H9 (cell line): ENCODE data around the gene PRLHR. TPM values are rescaled to one million over a fixed set of nuclear protein-coding genes. Genes with fewer than 3 reads are reported as not detected.

Experiments used
- DNase-seq: peaks from one replicate; pipeline ENCODE4 v3.0.0-alpha.2; 2017
- H2AFZ ChIP-seq: one replicate; pipeline ENCODE4 v1.6.1; 2013; ENCODE audit warnings: mild to moderate bottlenecking, low read length, control low read depth, moderate library complexity
- H2AK5ac ChIP-seq: 2 replicates; pipeline ENCODE4 v1.6.1; 2013; ENCODE audit warnings: low read length, control low read depth, mixed read lengths; ENCODE audit not compliant: insufficient read length
- H2BK120ac ChIP-seq: one replicate; pipeline ENCODE4 v1.6.1; 2013; ENCODE audit warnings: low read depth, mild to moderate bottlenecking, low read length, control low read depth, inconsistent platforms; ENCODE audit not compliant: poor library complexity, severe bottlenecking
- H2BK12ac ChIP-seq: 2 replicates; pipeline ENCODE4 v1.6.1; 2013; ENCODE audit warnings: low read length, control low read depth, mixed read lengths, low read depth; ENCODE audit not compliant: insufficient read length
- H2BK15ac ChIP-seq: 2 replicates; pipeline ENCODE4 v1.6.1; 2013; ENCODE audit warnings: low read depth, low read length, control low read depth
- H2BK20ac ChIP-seq: one replicate; pipeline ENCODE4 v1.6.1; 2013; ENCODE audit warnings: low read depth, mild to moderate bottlenecking, low read length, control low read depth, inconsistent platforms; ENCODE audit not compliant: poor library complexity, severe bottlenecking
- H2BK5ac ChIP-seq: 2 replicates; pipeline ENCODE4 v1.6.1; 2013; ENCODE audit warnings: low read length, control low read depth, mixed read lengths; ENCODE audit not compliant: insufficient read length
- H3K14ac ChIP-seq: 2 replicates; pipeline ENCODE4 v1.6.1; 2013; ENCODE audit warnings: low read length, control low read depth; ENCODE audit not compliant: insufficient read depth
- H3K18ac ChIP-seq: 2 replicates; pipeline ENCODE4 v1.6.1; 2013; ENCODE audit warnings: low read depth, mild to moderate bottlenecking, mixed read lengths, low read length, control low read depth; ENCODE audit not compliant: insufficient read length
- H3K23ac ChIP-seq: 2 replicates; pipeline ENCODE4 v1.6.1; 2013; ENCODE audit warnings: low read length, control low read depth, mixed read lengths, low read depth; ENCODE audit not compliant: insufficient read length
- H3K23me2 ChIP-seq: 2 replicates; pipeline ENCODE4 v1.6.1; 2013; ENCODE audit warnings: low read depth, mild to moderate bottlenecking, mixed read lengths, low read length, control low read depth; ENCODE audit not compliant: insufficient read length, poor library complexity, severe bottlenecking
- H3K27ac ChIP-seq: 2 replicates; pipeline ENCODE4 v1.5.1; 2013; ENCODE audit warnings: low read length, control low read depth, mixed read lengths, low read depth; ENCODE audit not compliant: insufficient read length
- H3K27me3 ChIP-seq: 2 replicates; pipeline ENCODE4 v1.6.1; 2013; ENCODE audit warnings: low read length, control low read depth, inconsistent platforms; ENCODE audit not compliant: insufficient read depth
- H3K4ac ChIP-seq: 2 replicates; pipeline ENCODE4 v1.6.1; 2013; ENCODE audit warnings: low read depth, mild to moderate bottlenecking, control low read depth, inconsistent platforms, low read length, moderate library complexity
- H3K4me1 ChIP-seq: 2 replicates; pipeline ENCODE4 v1.6.1; 2013; ENCODE audit warnings: low read length, control low read depth, inconsistent platforms; ENCODE audit not compliant: insufficient read depth
- H3K4me2 ChIP-seq: 2 replicates; pipeline ENCODE4 v1.6.1; 2013; ENCODE audit warnings: low read length, control low read depth, mixed read lengths; ENCODE audit not compliant: insufficient read length, insufficient read depth
- H3K56ac ChIP-seq: 2 replicates; pipeline ENCODE4 v1.6.1; 2013; ENCODE audit warnings: low read depth, mild to moderate bottlenecking, mixed read lengths, low read length, control low read depth; ENCODE audit not compliant: insufficient read length
- H3K79me1 ChIP-seq: 2 replicates; pipeline ENCODE4 v1.6.1; 2013; ENCODE audit warnings: low read depth, mild to moderate bottlenecking, moderate library complexity, low read length, control low read depth, inconsistent platforms; ENCODE audit not compliant: insufficient read depth, poor library complexity, severe bottlenecking
- H3K79me2 ChIP-seq: 2 replicates; pipeline ENCODE4 v1.6.1; 2013; ENCODE audit warnings: low read length, control low read depth, inconsistent platforms; ENCODE audit not compliant: insufficient read depth
- H3K9ac ChIP-seq: 2 replicates; pipeline ENCODE4 v1.6.1; 2013; ENCODE audit warnings: low read length, control low read depth, mixed read lengths; ENCODE audit not compliant: insufficient read length; ENCODE audit errors: extremely low read depth
- H3K9me3 ChIP-seq: one replicate; pipeline ENCODE4 v1.6.1; 2013; ENCODE audit warnings: low read depth, low read length, inconsistent platforms; ENCODE audit not compliant: control insufficient read depth
- H3T11ph ChIP-seq: one replicate; pipeline ENCODE4 v1.6.1; 2013; ENCODE audit warnings: mild to moderate bottlenecking, low read length, control low read depth, inconsistent platforms
- H4K20me1 ChIP-seq: one replicate; pipeline ENCODE4 v1.6.1; 2013; ENCODE audit not compliant: control insufficient read depth, insufficient read length, insufficient read depth
- H4K5ac ChIP-seq: 2 replicates; pipeline ENCODE4 v1.6.1; 2013; ENCODE audit warnings: low read depth, mild to moderate bottlenecking, mixed read lengths, low read length, control low read depth; ENCODE audit not compliant: insufficient read length
- H4K8ac ChIP-seq: replicated peaks from 2 replicates; pipeline ENCODE4 v1.6.1; 2013; ENCODE audit warnings: low read length, control low read depth, mixed read lengths, low read depth; ENCODE audit not compliant: insufficient read length
- H4K91ac ChIP-seq: 2 replicates; pipeline ENCODE4 v1.6.1; 2013; ENCODE audit warnings: low read depth, mild to moderate bottlenecking, moderate library complexity, mixed read lengths, low read length, control low read depth; ENCODE audit not compliant: insufficient read length
- H3K27ac Mint-ChIP-seq, 3 experiments: 2 replicates in 2 of 3; 3 replicates in 1 of 3; pipeline ENCODE4 v1.8.0; 2020 to 2021; ENCODE audit warnings: mixed read lengths in 3 of 3, mild to moderate bottlenecking in 1 of 3, moderate library complexity in 1 of 3
- H3K27me3 Mint-ChIP-seq: 2 replicates; pipeline ENCODE4 v1.8.0; 2021; ENCODE audit warnings: low read depth, mild to moderate bottlenecking, moderate library complexity, mixed read lengths
- H3K36me3 Mint-ChIP-seq, 3 experiments: 2 replicates in 2 of 3; 3 replicates in 1 of 3; pipeline ENCODE4 v1.8.0; 2020 to 2021; ENCODE audit warnings: low read depth in 3 of 3, mixed read lengths in 3 of 3; ENCODE audit not compliant: insufficient read depth in 1 of 3
- H3K4me1 Mint-ChIP-seq, 2 experiments: 2 replicates each; pipeline ENCODE4 v1.8.0; 2020; ENCODE audit warnings: mixed read lengths in 2 of 2
- H3K4me3 Mint-ChIP-seq, 2 experiments: 2 replicates in 1 of 2; 3 replicates in 1 of 2; pipeline ENCODE4 v1.8.0; 2020 to 2021; ENCODE audit warnings: mild to moderate bottlenecking in 2 of 2, mixed read lengths in 2 of 2, moderate library complexity in 1 of 2
- H3K9me3 Mint-ChIP-seq, 2 experiments: 2 replicates in 1 of 2; 3 replicates in 1 of 2; pipeline ENCODE4 v1.8.0; 2020; ENCODE audit warnings: mild to moderate bottlenecking in 2 of 2, mixed read lengths in 2 of 2, moderate library complexity in 1 of 2
- CTCF ChIP-seq: fragments of 200-600 bp; sonication (generic); conservative IDR thresholded peaks from 3 replicates; pipeline ENCODE4 v1.8.0; 2021; ENCODE audit warnings: antibody characterized with exemption, mild to moderate bottlenecking
- WGBS: extraction: QIAGEN DNeasy Blood & Tissue Kit; methylation state at CpG from one replicate; pipeline ENCODE4 v1.1.7; 2013; ENCODE audit warnings: missing lambda C conversion rate, low lambda C conversion rate, mixed read lengths; ENCODE audit not compliant: insufficient read length; ENCODE audit errors: extremely low coverage; 5-methylcytosine and 5-hydroxymethylcytosine counted together
- total RNA-seq: library from RNA; stranded (reverse); gene quantifications from 2 replicates; pipeline ENCODE4 v1.2.1, GENCODE V29; 2021

PRLHR gene
- total RNA-seq, 1 experiment from 2014 or later = not detected

GRCh38 chr10:118638680-118639079 is 43.2 kb upstream of the PRLHR start:
- no peaks in the 10 kb centered on the region for H4K20me1 ChIP-seq
- H3K27me3 ChIP-seq = no peaks in the 10 kb centered on the region; the same call in 1 of the 2 replicates
- WGBS = no CpG with 5 or more reads among the region's 9 CpGs
- H2AFZ ChIP-seq = no peak overlapping the region
- H3K27me3 Mint-ChIP-seq = peaks cover 84% of the 10 kb centered on the region
- H2BK15ac ChIP-seq = no peak overlapping the region
- H3K79me2 ChIP-seq = no peaks in the 10 kb centered on the region
- no peak overlapping the region for H3K14ac ChIP-seq
- no peak overlapping the region for H2BK120ac ChIP-seq
- H3K56ac ChIP-seq = no peak overlapping the region
- H3K4me3 Mint-ChIP-seq = no peak overlapping the region
- no peak overlapping the region for H3K4ac ChIP-seq
- no peak overlapping the region for H3K27ac ChIP-seq
- H3K27ac Mint-ChIP-seq = no peak overlapping the region
- H3K4me1 ChIP-seq = no peaks in the 10 kb centered on the region
- H3K4me2 ChIP-seq = no peak overlapping the region
- H2AK5ac ChIP-seq = no peak overlapping the region
- H2BK12ac ChIP-seq = no peak overlapping the region
- peaks cover 0 to 5% (median 3%) of the 10 kb centered on the region in 3 experiments; a peak in 5 of 7 replicates for H3K36me3 Mint-ChIP-seq
- H3K79me1 ChIP-seq = no peaks in the 10 kb centered on the region
- no peak overlapping the region for H3K18ac ChIP-seq
- no peak overlapping the region for H4K91ac ChIP-seq
- H4K5ac ChIP-seq = no peak overlapping the region
- H3K23me2 ChIP-seq = no peaks in the 10 kb centered on the region
- H3K4me1 Mint-ChIP-seq = peaks cover 30 to 46% of the 10 kb centered on the region in 2 experiments
- H3T11ph ChIP-seq = no peak overlapping the region
- H4K8ac ChIP-seq = no peak overlapping the region
- no peak overlapping the region for H3K9ac ChIP-seq
- peaks cover 6% of the 10 kb centered on the region for H3K9me3 ChIP-seq
- peaks cover 13 to 20% of the 10 kb centered on the region in 2 experiments for H3K9me3 Mint-ChIP-seq
- no peak overlapping the region for H2BK20ac ChIP-seq
- TF ChIP-seq CTCF = no peak
- no peak overlapping the region for H3K23ac ChIP-seq
- DNase-seq = no peak
- no peak overlapping the region for H2BK5ac ChIP-seq
